Measurements from ENCODE around the gene HADHB.
"Not testable (repeated sequence)": the region's sequence is repeated elsewhere in the genome, so short reads cannot be mapped to it uniquely, and the experiment has no call there.

The HADHB gene

DNA sequence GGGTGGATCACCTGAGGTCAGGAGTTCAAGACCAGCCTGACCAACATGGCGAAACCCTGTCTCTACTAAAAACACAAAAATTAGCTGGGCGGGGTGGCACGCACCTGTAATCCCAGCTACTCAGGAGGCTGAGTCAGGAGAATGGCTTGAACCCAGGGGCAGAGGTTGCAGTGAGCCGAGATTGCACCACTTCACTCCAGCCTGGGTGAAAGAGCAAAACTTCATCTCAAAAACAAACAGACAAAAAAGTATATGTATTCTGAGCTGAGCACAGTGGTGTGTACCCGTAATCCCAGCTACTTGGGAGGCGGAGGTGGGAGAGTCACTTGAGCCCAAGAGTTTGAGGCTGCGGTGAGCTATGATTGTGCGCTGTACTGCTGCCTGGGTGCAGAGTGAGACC lies 86.6 kb downstream of the HADHB start:
- not testable (repeated sequence) for DNase-seq

DNA sequence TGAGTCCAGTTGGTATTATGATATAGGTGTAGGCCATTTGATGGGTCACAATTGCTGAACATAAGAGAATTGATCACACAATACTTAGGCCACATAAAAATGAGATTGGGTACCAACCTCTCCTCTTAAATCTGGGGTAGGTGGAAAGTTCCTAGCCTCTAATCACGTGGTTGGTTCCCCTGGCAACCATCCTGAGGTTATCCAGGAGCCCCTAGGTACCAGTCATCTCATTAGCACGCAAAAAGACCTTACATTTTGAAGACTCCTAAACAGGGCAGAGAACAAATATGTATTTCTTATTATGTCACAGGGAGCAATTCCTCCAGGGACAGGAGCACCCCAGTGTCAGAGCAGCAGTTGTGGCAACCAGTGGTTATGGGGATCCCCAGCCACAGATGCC lies 88.6 kb downstream of the HADHB start:
- DNase-seq, result no peak

DNA sequence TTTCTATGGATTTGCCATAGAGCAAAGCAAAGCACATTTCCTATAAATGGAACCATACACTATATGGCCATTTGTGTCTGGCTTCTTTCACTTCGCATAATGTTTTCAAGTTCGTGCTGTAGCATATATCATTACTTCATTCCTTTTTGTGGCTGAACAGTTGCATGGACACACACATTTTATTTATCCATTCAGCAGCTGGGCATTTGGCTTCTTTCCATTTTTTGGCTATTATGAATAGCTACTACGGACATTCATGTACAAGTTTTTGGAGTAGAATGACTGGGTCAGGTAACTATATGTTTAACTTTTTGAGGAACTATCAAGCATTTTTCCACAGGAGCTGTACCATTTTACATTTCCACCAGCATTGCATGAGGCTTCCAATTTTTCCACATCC lies 90.5 kb downstream of the HADHB start:
- DNase-seq, result no peak

DNA sequence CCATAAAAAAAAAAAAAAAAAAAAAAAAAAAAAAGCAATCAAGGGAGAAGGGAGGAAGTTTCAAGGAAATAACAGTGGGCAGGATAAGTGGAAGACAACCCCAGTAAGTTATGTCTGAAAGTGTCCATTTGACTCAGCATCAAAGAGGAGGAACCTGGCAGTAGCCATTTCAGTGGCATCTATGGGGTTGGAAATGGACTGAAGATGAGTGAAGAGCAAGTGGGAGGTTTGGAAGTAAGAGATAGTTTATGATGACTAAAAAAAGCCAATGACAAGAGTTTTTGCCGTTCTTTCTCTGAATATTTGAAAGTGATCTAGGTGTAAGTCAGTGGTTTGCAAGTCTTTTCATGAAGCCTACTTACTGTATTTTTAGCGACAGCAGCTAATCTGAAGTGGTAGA lies 92.0 kb downstream of the HADHB start:
- DNase-seq, result no peak

DNA sequence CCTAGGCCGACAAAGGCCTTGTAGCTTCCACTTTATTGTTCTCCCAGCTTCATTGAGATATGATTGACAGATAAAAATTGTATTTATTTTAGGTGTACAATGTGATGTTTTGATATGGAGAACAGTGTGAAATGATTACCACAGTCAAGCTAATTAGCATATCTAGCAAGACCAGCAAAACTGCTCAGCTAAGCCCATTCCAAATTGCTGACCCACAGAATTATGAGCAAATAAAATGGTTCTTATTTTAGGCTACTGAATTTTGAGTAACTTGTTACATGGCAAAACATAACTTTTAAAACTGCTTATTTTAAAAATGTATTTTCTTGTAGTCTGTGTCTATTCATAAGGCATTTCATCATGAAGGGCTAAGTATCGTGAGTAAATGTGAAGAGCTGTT lies 92.6 kb downstream of the HADHB start:
- no peak for DNase-seq
